Esophagus muscularis mucosa (tissue), 4 donors: ENCODE data around the gene RNU6-9.

Experiments
- CTCF ChIP-seq, 3 experiments: fragments of 200-600 bp in 2 of 3; fragments of 450-650 bp in 1 of 3; sonication (generic) in 2 of 3; IDR thresholded peaks; one replicate each; pipeline ENCODE4 v1.5.1; 2017 to 2019; ENCODE audit warnings: antibody characterized with exemption in 3 of 3, mild to moderate bottlenecking in 2 of 3, moderate library complexity in 1 of 3
- EP300 ChIP-seq: sonication (generic); formaldehyde crosslinking; IDR thresholded peaks from one replicate; pipeline ENCODE4 v1.6.1; 2017; ENCODE audit warnings: antibody characterized with exemption
- POLR2A ChIP-seq: fragments of 450-650 bp; IDR thresholded peaks from one replicate; pipeline ENCODE4 v1.6.1; 2017; ENCODE audit warnings: antibody characterized with exemption, moderate library complexity, mild to moderate bottlenecking, low read depth
- POLR2AphosphoS5 ChIP-seq, 2 donors: sonication (generic); formaldehyde crosslinking; IDR thresholded peaks; one replicate each; pipeline ENCODE4 v1.6.1; 2017; ENCODE audit warnings: antibody characterized with exemption in 2 of 2

- no peak for TF ChIP-seq CTCF (IDR thresholded peaks at IDR 0.05)
- TF ChIP-seq POLR2AphosphoS5 (IDR thresholded peaks at IDR 0.05), result no peak
- no peak for TF ChIP-seq POLR2A
- no peak for TF ChIP-seq EP300
These were observed 19.1 kb downstream of the RNU6-9 start for GRCh38 chr19:912181-913079.
